Measurements from ENCODE around the gene EFHB.
"Not testable (repeated sequence)": the region's sequence is repeated elsewhere in the genome, so short reads cannot be mapped to it uniquely, and the experiment has no call there.

The EFHB gene

GRCh38 chr3:19960696-19961095 is 26.7 kb upstream of the EFHB start:
- H3K4me3 ChIP-seq (ENCODE audit: low read length): no peak overlapping the region
- no peak for DNase-seq (ENCODE audit: low read depth)
- TF ChIP-seq CTCF (conservative IDR thresholded peaks at IDR 0.05; ENCODE audit: low read depth, low read length): no peak

GRCh38 chr3:19959505-19959904 is 25.5 kb upstream of the EFHB start:
- DNase-seq (ENCODE audit: low read depth): no peak
- H3K4me3 ChIP-seq (ENCODE audit: low read length): no peak overlapping the region
- TF ChIP-seq CTCF (conservative IDR thresholded peaks at IDR 0.05; ENCODE audit: low read depth, low read length): no peak

GRCh38 chr3:19957354-19957753 is 23.3 kb upstream of the EFHB start:
- H3K4me3 ChIP-seq (ENCODE audit: low read length); DNase-seq (ENCODE audit: low read depth): not testable (repeated sequence)

GRCh38 chr3:19954676-19955075 is 20.7 kb upstream of the EFHB start:
- no peak overlapping the region for H3K4me3 ChIP-seq (ENCODE audit: low read length)
- DNase-seq (ENCODE audit: low read depth): no peak
- TF ChIP-seq CTCF (conservative IDR thresholded peaks at IDR 0.05; ENCODE audit: low read depth, low read length): no peak

GRCh38 chr3:19950316-19950715 is 16.3 kb upstream of the EFHB start:
- no peak for TF ChIP-seq CTCF (conservative IDR thresholded peaks at IDR 0.05; ENCODE audit: low read depth, low read length)
- no peak overlapping the region for H3K4me3 ChIP-seq (ENCODE audit: low read length)
- DNase-seq (ENCODE audit: low read depth): no peak

GRCh38 chr3:19948226-19948591 is 14.2 kb upstream of the EFHB start:
- no peak for DNase-seq (ENCODE audit: low read depth)
- peak overlapping the region; percentile 94 for H3K4me3 ChIP-seq (ENCODE audit: low read length)

GRCh38 chr3:19947549-19948225 is 13.7 kb upstream of the EFHB start:
- H3K4me3 ChIP-seq (ENCODE audit: low read length): peak overlapping the region; percentile 94
- TF ChIP-seq CTCF (conservative IDR thresholded peaks at IDR 0.05; ENCODE audit: low read depth, low read length): no peak
- DNase-seq (ENCODE audit: low read depth): no peak

More at GRCh38 chr3:19948226-19948591, 14.2 kb upstream of the EFHB start:
- no peak for TF ChIP-seq CTCF (conservative IDR thresholded peaks at IDR 0.05; ENCODE audit: low read depth, low read length)
